Trophoblast cell (in vitro differentiated cells and primary cell): Measurements from ENCODE around the gene KCNJ5.

ENCODE experiments used
- DNase-seq, 2 donors: peaks; one replicate each; pipeline ENCODE4 v3.0.0-alpha.2; 2016
- H2AFZ ChIP-seq: 2 replicates; pipeline ENCODE4 v1.6.1; 2013; ENCODE audit warnings: low read length, moderate library complexity, mild to moderate bottlenecking; ENCODE audit not compliant: insufficient read depth, poor library complexity
- H2AK5ac ChIP-seq: 2 replicates; pipeline ENCODE4 v1.6.1; 2013; ENCODE audit warnings: mild to moderate bottlenecking, low read length
- H2BK120ac ChIP-seq: 2 replicates; pipeline ENCODE4 v1.6.1; 2013; ENCODE audit warnings: low read length, mild to moderate bottlenecking, moderate library complexity; ENCODE audit not compliant: insufficient read depth, poor library complexity
- H2BK12ac ChIP-seq: 2 replicates; pipeline ENCODE4 v1.6.1; 2013; ENCODE audit warnings: mild to moderate bottlenecking, low read length, moderate library complexity
- H2BK5ac ChIP-seq: 2 replicates; pipeline ENCODE4 v1.6.1; 2013; ENCODE audit warnings: low read length, low read depth, moderate library complexity, mild to moderate bottlenecking; ENCODE audit not compliant: poor library complexity
- H3K14ac ChIP-seq: 2 replicates; pipeline ENCODE4 v1.6.1; 2013; ENCODE audit warnings: mild to moderate bottlenecking, low read length
- H3K18ac ChIP-seq: 2 replicates; pipeline ENCODE4 v1.6.1; 2013; ENCODE audit warnings: mild to moderate bottlenecking, low read length
- H3K23ac ChIP-seq: 2 replicates; pipeline ENCODE4 v1.6.1; 2013; ENCODE audit warnings: low read length
- H3K27ac ChIP-seq: 2 replicates; pipeline ENCODE4 v1.5.1; 2013; ENCODE audit warnings: low read depth, mild to moderate bottlenecking, inconsistent platforms, low read length, moderate library complexity
- H3K27me3 ChIP-seq: 2 replicates; pipeline ENCODE4 v1.6.1; 2013; ENCODE audit warnings: inconsistent platforms, mild to moderate bottlenecking, low read length, moderate library complexity; ENCODE audit not compliant: insufficient read depth
- H3K36me3 ChIP-seq, 2 experiments: 1 replicate in 1 of 2; 2 replicates in 1 of 2; pipeline ENCODE4 v1.6.1; 2013; ENCODE audit warnings: low read length in 2 of 2, mild to moderate bottlenecking in 2 of 2, moderate library complexity in 1 of 2; ENCODE audit not compliant: insufficient read depth in 2 of 2, control insufficient read depth in 1 of 2
- H3K4ac ChIP-seq: 2 replicates; pipeline ENCODE4 v1.6.1; 2013; ENCODE audit warnings: low read depth, mild to moderate bottlenecking, low read length, moderate library complexity
- H3K4me1 ChIP-seq, 2 experiments: 1 replicate in 1 of 2; 2 replicates in 1 of 2; pipeline ENCODE4 v1.6.1; 2013; ENCODE audit warnings: low read length in 2 of 2, mild to moderate bottlenecking in 2 of 2, moderate library complexity in 1 of 2; ENCODE audit not compliant: insufficient read depth in 2 of 2, control insufficient read depth in 1 of 2
- H3K4me2 ChIP-seq: 2 replicates; pipeline ENCODE4 v1.6.1; 2013; ENCODE audit warnings: inconsistent platforms, mild to moderate bottlenecking, low read length, moderate library complexity
- H3K4me3 ChIP-seq: 2 replicates; pipeline ENCODE4 v1.5.1; 2013; ENCODE audit warnings: mild to moderate bottlenecking, low read depth, low read length, inconsistent platforms
- H3K79me1 ChIP-seq: one replicate; pipeline ENCODE4 v1.6.1; 2013; ENCODE audit warnings: low read length
- H3K79me2 ChIP-seq: 2 replicates; pipeline ENCODE4 v1.6.1; 2013; ENCODE audit warnings: low read length, mild to moderate bottlenecking; ENCODE audit not compliant: control insufficient read depth, insufficient read depth, poor library complexity
- H3K9ac ChIP-seq: 2 replicates; pipeline ENCODE4 v1.6.1; 2013; ENCODE audit warnings: mild to moderate bottlenecking, low read length
- H3K9me3 ChIP-seq: 2 replicates; pipeline ENCODE4 v1.6.1; 2013; ENCODE audit warnings: low read depth, mild to moderate bottlenecking, control low read depth, inconsistent platforms, low read length; ENCODE audit not compliant: insufficient read depth
- H4K12ac ChIP-seq: 2 replicates; pipeline ENCODE4 v1.6.1; 2013; ENCODE audit warnings: low read depth, mild to moderate bottlenecking, low read length, moderate library complexity
- H4K8ac ChIP-seq: 2 replicates; pipeline ENCODE4 v1.6.1; 2013; ENCODE audit warnings: low read depth, mild to moderate bottlenecking, low read length, moderate library complexity
- H4K91ac ChIP-seq: one replicate; pipeline ENCODE4 v1.6.1; 2013; ENCODE audit warnings: low read depth, mild to moderate bottlenecking, low read length, moderate library complexity
- WGBS: extraction: QIAGEN DNeasy Blood & Tissue Kit; methylation state at CpG from one replicate; pipeline ENCODE4 v1.1.7; 2013; ENCODE audit warnings: missing lambda C conversion rate; ENCODE audit not compliant: insufficient read length, insufficient coverage; ENCODE audit errors: extremely low coverage; 5-methylcytosine and 5-hydroxymethylcytosine counted together

KCNJ5 gene

GRCh38 chr11:128867277-128867676 lies 23.9 kb upstream of the KCNJ5 start, which contains the start of gene KCNJ1:
KCNJ1 (minus strand) TSS chr11:128867296; CDS start chr11:128840243, 27,053 bp downstream.
- Histone ChIP-seq H2AK5ac (no peak within 1 kb of the TSS), H3K23ac (no peak within 1 kb of the TSS), H2AFZ (no peak within 1 kb of the TSS), H3K14ac (no peak within 1 kb of the TSS), H3K18ac (no peak within 1 kb of the TSS), H4K8ac (no peak within 1 kb of the TSS), H3K27ac (no peak within 1 kb of the TSS), H2BK5ac (no peak within 1 kb of the TSS), H3K79me1 (no peaks in the 10 kb centered on the region), H3K4me2 (no peak within 1 kb of the TSS), H3K4me1 (no peaks in the 10 kb centered on the region), H3K4me3 (no peak within 1 kb of the TSS), H3K9ac (no peak within 1 kb of the TSS), H3K27me3 (no peaks in the 10 kb centered on the region), H2BK120ac (no peak within 1 kb of the TSS), H3K4ac (no peak within 1 kb of the TSS), H3K79me2 (no peaks in the 10 kb centered on the region), H2BK12ac (no peak within 1 kb of the TSS), H4K12ac (no peak within 1 kb of the TSS), H4K91ac (no peak within 1 kb of the TSS), H3K36me3 (no peaks in the 10 kb centered on the region), H3K9me3 (peaks cover 8% of the 10 kb centered on the region)
- no peak for DNase-seq
- no CpG with 5 or more reads among the region's 8 CpGs for WGBS

DNA sequence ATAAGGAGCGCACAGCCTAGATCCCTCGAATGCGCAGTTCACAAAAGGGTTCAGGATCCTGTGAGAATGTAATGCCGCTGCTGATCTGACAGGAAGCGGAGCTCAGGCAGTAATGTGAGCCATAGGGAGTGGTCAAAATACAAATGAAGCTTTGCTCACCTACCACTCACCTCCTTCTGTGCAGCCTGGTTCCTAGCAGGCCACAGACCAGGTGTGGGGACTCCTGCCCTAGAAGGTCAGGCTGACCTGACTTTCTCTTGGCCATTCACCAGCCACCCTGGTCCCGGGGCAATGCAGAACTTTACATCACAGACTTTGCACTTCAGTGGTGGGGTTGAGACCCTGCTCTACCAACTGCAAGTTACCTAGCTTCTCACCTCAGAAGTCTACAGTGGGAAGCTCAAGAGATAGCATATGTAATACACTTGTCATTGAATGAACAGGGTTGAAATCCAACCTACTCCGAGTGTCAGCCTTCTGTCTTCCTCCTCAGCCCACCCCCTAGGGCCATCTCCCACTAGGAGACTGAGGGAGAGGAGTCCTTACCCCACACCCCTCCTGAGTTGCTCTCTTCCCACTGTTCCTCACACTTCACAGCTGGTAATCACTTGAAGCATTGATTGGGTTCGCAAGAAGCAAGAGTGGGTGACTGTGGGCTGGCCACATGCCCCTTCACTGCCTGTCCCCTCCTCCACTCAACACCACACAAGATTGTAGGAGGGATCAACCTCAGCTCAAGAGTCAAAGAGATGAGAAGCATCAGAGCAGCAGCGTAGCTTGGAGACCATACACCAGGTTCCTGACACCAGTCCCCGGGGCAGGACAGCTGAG lies 22.1 kb upstream of the KCNJ5 start:
- WGBS = no CpG with 5 or more reads among the region's 10 CpGs

GRCh38 chr11:128871168-128871610 lies 20.0 kb upstream of the KCNJ5 start:
- Histone ChIP-seq H3K23ac (peak overlapping the region; percentile 10), H3K4me1 (no peaks in the 10 kb centered on the region), H4K12ac (no peak overlapping the region), H3K27me3 (no peaks in the 10 kb centered on the region), H3K79me2 (no peaks in the 10 kb centered on the region), H3K4me2 (no peak overlapping the region), H4K8ac (no peak overlapping the region), H2AK5ac (no peak overlapping the region), H3K14ac (no peak overlapping the region), H3K9me3 (peaks cover 6% of the 10 kb centered on the region), H3K79me1 (no peaks in the 10 kb centered on the region), H3K36me3 (no peaks in the 10 kb centered on the region), H2BK12ac (no peak overlapping the region), H3K9ac (no peak overlapping the region), H3K4me3 (no peak overlapping the region), H3K27ac (no peak overlapping the region), H2BK5ac (no peak overlapping the region), H2BK120ac (no peak overlapping the region), H4K91ac (no peak overlapping the region), H3K4ac (no peak overlapping the region), H2AFZ (no peak overlapping the region), H3K18ac (no peak overlapping the region)
- WGBS = no CpG with 5 or more reads among the region's 6 CpGs
- no peak for DNase-seq

More for the DNA sequence above, 22.1 kb upstream of the KCNJ5 start:
- H4K12ac ChIP-seq = no peak overlapping the region
- H2BK5ac ChIP-seq = no peak overlapping the region
- H2BK120ac ChIP-seq = no peak overlapping the region
- H3K79me2 ChIP-seq = no peaks in the 10 kb centered on the region
- no peak overlapping the region for H3K14ac ChIP-seq
- no peaks in the 10 kb centered on the region for H3K79me1 ChIP-seq
- peaks cover 6% of the 10 kb centered on the region for H3K9me3 ChIP-seq
- H3K27ac ChIP-seq = no peak overlapping the region
- no peak overlapping the region for H2AK5ac ChIP-seq
- H3K4me1 ChIP-seq = no peaks in the 10 kb centered on the region
- H2AFZ ChIP-seq = no peak overlapping the region
- H4K8ac ChIP-seq = no peak overlapping the region
- no peaks in the 10 kb centered on the region for H3K27me3 ChIP-seq
- no peak overlapping the region for H3K18ac ChIP-seq
- no peaks in the 10 kb centered on the region for H3K36me3 ChIP-seq
- no peak for DNase-seq
- no peak overlapping the region for H3K4ac ChIP-seq
- H4K91ac ChIP-seq = no peak overlapping the region
- no peak overlapping the region for H3K4me3 ChIP-seq
- H3K23ac ChIP-seq = no peak overlapping the region
- H3K4me2 ChIP-seq = no peak overlapping the region
- H2BK12ac ChIP-seq = no peak overlapping the region
- no peak overlapping the region for H3K9ac ChIP-seq

GRCh38 chr11:128872094-128872493 lies 19.1 kb upstream of the KCNJ5 start:
- H2BK120ac ChIP-seq = no peak overlapping the region
- H3K79me2 ChIP-seq = no peaks in the 10 kb centered on the region
- WGBS = no CpG with 5 or more reads among the region's 6 CpGs
- no peak overlapping the region for H4K12ac ChIP-seq
- no peak overlapping the region for H3K4me3 ChIP-seq
- no peak overlapping the region for H2BK5ac ChIP-seq
- H3K36me3 ChIP-seq = no peaks in the 10 kb centered on the region
- H3K9me3 ChIP-seq = peaks cover 6% of the 10 kb centered on the region
- no peak overlapping the region for H3K14ac ChIP-seq
- no peak overlapping the region for H3K27ac ChIP-seq
- no peak overlapping the region for H2AFZ ChIP-seq
- no peak overlapping the region for H3K23ac ChIP-seq
- H3K4ac ChIP-seq = no peak overlapping the region
- H3K18ac ChIP-seq = no peak overlapping the region
- no peak overlapping the region for H2AK5ac ChIP-seq
- H3K79me1 ChIP-seq = no peaks in the 10 kb centered on the region
- H3K4me1 ChIP-seq = no peaks in the 10 kb centered on the region
- no peak overlapping the region for H3K4me2 ChIP-seq
- DNase-seq = no peak
- H2BK12ac ChIP-seq = no peak overlapping the region
- no peak overlapping the region for H4K8ac ChIP-seq
- no peak overlapping the region for H4K91ac ChIP-seq
- no peak overlapping the region for H3K9ac ChIP-seq
- no peaks in the 10 kb centered on the region for H3K27me3 ChIP-seq
